PC-3 (cell line): ENCODE measurements around the gene DHX34.

ENCODE experiments used
- CTCF ChIP-seq: fragments of 300-600 bp; sonication (generic); conservative IDR thresholded peaks from 2 replicates; pipeline ENCODE4 v1.5.1; 2017; ENCODE audit warnings: antibody characterized with exemption, low read depth, mild to moderate bottlenecking, low read length
- EZH2 ChIP-seq: fragments of 300-600 bp; sonication (generic); IDR thresholded peaks from one replicate; pipeline ENCODE4 v1.6.1; 2017; ENCODE audit warnings: antibody characterized with exemption, mild to moderate bottlenecking, low read length; ENCODE audit not compliant: unreplicated experiment
- EZH2phosphoT487 ChIP-seq: fragments of 300-600 bp; sonication (generic); IDR thresholded peaks from 2 replicates; pipeline ENCODE4 v1.6.1; 2018; ENCODE audit warnings: mild to moderate bottlenecking, antibody characterized with exemption, low read length, borderline replicate concordance

DNA sequence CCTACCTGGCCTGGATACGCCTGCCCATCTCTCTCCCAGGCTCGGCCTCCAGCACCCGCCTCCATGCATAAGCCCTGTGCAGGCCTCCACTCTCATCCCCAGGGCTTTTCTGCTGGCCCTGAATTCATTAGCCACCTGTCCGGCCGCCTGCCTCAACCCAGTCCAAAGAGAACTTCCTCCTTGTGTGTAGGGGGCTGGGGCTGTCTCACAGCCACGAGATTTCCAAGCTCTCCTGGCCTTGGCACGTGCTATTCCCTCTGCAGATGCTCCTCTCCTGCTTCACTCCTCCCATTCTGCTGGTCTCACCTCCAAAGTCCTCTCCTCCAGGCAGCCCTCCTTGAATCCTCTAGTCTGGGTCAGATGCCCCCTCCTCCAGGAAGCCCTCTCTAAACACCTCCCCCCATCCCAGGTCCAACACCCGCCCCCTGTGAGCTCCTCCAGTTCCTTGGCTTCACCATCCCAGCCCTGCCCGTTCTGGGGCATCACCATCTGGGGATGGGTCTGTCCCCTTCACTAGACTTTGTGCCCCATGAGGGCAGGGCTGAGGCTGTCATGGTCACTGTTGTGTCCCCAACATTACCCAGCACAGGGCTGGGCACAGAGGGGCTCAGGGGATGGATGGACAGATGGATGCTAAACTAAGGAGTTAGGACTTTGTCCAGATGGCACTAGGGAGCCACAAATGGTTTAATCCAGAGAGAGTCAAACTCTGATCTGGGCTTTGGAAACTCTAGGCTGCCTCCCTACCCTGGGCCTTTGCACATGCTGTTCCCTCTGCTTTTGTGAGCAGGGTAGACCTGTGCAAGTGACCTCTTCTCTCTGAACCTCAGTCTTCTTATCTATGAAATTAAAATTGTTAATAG is 55.5 kb downstream of the DHX34 start:
- no peak for TF ChIP-seq CTCF
- no peak for TF ChIP-seq EZH2
- no peak for TF ChIP-seq EZH2phosphoT487
